Measurements from ENCODE around the gene FBXL5. TPM values are rescaled to one million over a fixed set of nuclear protein-coding genes. Genes with fewer than 3 reads are reported as not detected.
A peak's percentile ranks its signal among the peaks of the same experiment; 100 is the strongest.

The FBXL5 gene
- total RNA-seq, 1 donor = 157 TPM

- no peak for TF ChIP-seq CTCF (IDR thresholded peaks at IDR 0.05; ENCODE audit: insufficient read depth, low read depth, low read length)
- H3K4me3 ChIP-seq (ENCODE audit: low read depth, low read length) = no peak overlapping the region
- DNase-seq (ENCODE audit: low read depth) = peak; percentile 62
These were observed 40.1 kb upstream of the FBXL5 start for GRCh38 chr4:15695240-15695699.

GRCh38 chr4:15694431-15694830 lies 39.3 kb upstream of the FBXL5 start:
- TF ChIP-seq CTCF (IDR thresholded peaks at IDR 0.05; ENCODE audit: insufficient read depth, low read depth, low read length) = no peak
- no peak for DNase-seq (ENCODE audit: low read depth)
- no peak overlapping the region for H3K4me3 ChIP-seq (ENCODE audit: low read depth, low read length)

DNA sequence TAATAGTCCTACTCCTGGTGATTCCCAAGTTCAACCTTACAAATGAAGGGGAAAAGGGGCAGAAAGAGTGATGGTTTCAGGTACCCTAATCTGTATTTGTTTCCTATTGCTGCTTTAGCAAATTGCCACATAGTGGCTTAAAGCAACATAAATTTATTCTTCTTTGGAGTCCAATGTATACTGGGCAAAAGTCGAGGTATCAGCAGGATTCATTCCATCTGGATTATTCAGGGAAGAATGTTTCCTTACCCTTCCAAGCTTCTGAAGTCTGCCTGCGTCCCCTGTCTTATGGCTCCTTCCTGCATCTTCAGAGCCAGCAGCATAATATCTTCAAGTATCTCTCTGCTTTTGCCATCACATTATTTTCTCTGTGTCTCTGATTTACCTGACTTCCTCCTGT lies 37.4 kb upstream of the FBXL5 start:
- no peak overlapping the region for H3K4me3 ChIP-seq (ENCODE audit: low read depth, low read length)
- no peak for TF ChIP-seq CTCF (IDR thresholded peaks at IDR 0.05; ENCODE audit: insufficient read depth, low read depth, low read length)
- DNase-seq (ENCODE audit: low read depth) = no peak

DNA sequence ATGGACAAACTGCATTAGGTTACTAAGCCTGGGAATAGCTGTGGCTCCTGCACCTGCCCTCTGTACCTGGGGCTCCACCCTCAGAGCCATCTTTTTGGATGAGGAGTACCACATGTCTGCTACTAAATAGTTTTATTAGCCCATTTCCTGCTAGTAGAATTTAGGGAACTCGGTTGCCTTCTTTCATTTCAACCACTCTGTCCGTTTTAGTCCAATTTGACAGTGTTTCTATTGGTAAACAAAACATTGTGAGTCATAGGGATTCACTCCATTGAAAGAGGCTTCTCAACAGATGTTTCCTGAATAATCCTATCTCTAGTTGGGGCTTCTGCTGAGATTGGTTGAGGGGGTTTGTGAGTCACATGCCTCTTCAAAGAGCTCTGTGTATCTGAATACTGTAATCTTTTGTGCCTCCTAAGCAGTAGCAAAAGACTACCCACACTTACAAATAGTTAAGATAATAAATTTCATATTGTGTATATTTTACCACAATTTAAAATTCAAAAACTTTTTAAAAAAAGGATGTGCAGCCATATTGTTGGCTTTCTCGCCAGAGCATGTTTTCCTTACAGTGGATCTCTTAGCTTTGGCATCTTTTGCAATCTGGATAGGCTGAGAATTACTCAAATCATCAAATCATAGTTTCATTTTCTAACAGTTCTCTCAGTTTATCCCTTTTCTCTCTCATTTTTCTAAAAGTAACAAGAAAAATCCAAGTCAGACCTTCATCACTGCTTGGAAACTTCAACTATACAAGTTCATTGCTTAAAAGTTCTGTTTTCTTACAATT lies 36.4 kb upstream of the FBXL5 start:
- DNase-seq (ENCODE audit: low read depth) = peak; percentile 92
- no peak for TF ChIP-seq CTCF (IDR thresholded peaks at IDR 0.05; ENCODE audit: insufficient read depth, low read depth, low read length)
- H3K4me3 ChIP-seq (ENCODE audit: low read depth, low read length) = peak overlapping the region; percentile 3

- TF ChIP-seq CTCF (IDR thresholded peaks at IDR 0.05; ENCODE audit: insufficient read depth, low read depth, low read length) = no peak
- H3K4me3 ChIP-seq (ENCODE audit: low read depth, low read length) = no peak overlapping the region
- DNase-seq (ENCODE audit: low read depth) = peak; percentile 97
These were observed 35.1 kb upstream of the FBXL5 start for GRCh38 chr4:15690020-15690809.

DNA sequence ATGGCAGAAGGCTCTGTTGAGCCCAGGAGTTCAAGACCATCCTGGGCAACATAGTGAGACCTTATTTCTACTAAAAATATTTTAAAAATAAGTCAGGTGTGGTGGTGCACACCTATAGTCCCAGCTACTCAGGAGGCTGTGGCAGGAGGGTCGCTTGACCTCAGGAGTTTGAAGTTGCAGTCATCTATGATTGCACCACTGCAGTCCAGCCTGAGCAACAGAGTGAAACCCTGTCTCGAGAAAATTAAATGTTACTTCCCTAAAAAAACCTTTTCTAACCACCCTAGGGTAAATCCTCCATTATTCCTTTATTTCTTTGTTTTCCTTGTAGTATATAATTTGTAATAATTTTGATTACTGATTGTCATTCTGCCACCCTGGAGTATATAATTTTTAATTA lies 34.4 kb upstream of the FBXL5 start:
- TF ChIP-seq CTCF (IDR thresholded peaks at IDR 0.05; ENCODE audit: insufficient read depth, low read depth, low read length) = no peak
- DNase-seq (ENCODE audit: low read depth) = peak; percentile 54
- no peak overlapping the region for H3K4me3 ChIP-seq (ENCODE audit: low read depth, low read length)

All from fibroblast of villous mesenchyme (primary cell).